Activated T-helper 9 cell treated with anti-CD3 and anti-CD28 coated beads, Interleukin-2, amount 50 U/mL, for 16 hours (primary cell): ENCODE data around the gene PRKD1.

ENCODE experiments used
- DNase-seq: peaks from one replicate; pipeline ENCODE4 v3.0.0-alpha.2; 2020; ENCODE audit warnings: low read depth

Gene PRKD1

GRCh38 chr14:29603696-29604095 is 324.0 kb downstream of the PRKD1 start:
- DNase-seq = no peak

DNA sequence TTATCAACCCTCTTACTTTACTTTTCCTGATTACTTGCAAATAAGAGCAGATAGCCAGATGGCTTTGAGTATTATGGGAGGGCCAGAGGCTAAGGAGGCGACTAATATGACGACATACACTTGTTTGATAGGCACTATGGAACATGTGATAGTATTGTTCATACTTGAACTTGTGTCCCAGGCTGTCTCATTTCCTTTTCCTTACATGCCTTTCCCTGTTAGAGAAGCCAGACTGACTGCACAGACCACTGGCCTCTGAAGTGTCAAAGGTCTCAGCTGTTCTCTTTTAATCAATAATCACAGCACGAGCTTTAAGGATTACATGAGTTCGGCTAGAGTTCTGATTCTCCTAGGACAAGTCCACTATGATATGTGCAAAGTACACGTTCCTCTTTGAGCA is 326.0 kb downstream of the PRKD1 start:
- no peak for DNase-seq

DNA sequence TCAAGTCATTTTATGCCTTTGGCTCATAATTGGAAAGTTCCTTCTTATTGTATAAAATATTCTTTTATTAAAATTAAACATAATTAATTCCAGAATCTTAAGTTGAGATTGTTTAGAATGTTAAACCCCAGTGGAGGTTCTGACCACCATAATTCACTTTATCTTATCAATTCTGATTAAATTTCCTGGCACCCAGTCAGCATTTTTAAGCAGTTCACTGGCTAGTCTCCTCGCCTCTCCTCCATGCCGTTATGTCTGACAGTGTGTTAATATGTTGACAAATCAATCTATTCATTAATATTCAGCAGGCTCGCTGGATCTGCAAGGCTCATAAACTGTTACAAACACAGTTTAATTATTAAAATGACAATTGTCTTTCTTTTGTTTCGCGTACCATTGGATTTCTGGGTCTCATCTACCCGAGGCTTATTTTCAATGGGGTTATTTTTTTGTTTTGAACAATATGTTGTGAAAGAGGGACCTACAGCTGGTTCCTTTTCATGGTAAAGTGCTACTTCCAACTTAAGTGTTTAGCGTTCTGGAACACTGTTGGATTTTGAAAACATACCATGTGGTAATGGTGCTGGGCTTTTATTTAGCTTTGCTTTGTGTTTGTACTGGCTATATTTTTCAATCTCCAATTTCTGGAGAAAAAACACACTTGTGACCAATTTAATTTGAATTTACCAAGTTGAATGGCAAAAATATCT is 339.7 kb downstream of the PRKD1 start:
- DNase-seq = no peak

DNA sequence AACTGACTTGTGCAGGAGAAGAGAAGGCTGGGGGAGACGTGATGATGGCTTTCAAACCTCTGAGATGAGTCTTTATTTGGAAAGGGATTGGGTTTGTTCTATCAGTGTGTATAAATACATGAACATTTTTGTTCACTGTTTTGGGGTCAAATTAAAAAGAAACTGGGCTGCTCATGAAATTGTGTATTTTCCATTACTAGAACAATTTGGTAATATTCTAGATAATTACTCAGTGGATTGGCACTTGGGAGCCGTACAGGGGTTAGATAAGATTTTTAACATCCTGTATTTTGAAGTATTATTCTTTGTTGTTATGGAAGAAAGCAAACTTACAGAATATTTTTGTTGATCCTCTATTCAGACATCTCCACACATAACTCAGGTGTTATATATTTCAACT is 340.6 kb downstream of the PRKD1 start:
- no peak for DNase-seq

GRCh38 chr14:29584992-29585391 is 342.7 kb downstream of the PRKD1 start:
- DNase-seq = no peak

DNA sequence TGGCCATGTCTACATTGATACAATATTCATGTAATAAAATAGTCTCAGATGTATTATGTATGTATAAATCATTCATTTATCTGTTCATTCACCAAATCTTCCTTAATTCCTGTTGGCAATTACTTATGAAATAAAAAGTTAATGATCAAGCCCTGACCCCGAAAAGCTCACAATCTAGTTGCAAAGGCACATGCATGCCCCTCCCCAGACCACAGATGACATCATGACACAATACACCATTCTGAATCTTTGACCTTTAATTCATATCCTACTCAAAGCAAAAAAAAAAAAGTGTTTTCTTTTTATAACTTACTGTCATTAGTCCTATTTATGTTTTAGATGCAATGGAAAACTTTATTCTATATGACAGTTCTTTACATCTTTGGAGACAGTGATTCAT is 346.9 kb downstream of the PRKD1 start:
- DNase-seq = no peak

GRCh38 chr14:29579838-29580237 is 347.8 kb downstream of the PRKD1 start:
- no peak for DNase-seq

DNA sequence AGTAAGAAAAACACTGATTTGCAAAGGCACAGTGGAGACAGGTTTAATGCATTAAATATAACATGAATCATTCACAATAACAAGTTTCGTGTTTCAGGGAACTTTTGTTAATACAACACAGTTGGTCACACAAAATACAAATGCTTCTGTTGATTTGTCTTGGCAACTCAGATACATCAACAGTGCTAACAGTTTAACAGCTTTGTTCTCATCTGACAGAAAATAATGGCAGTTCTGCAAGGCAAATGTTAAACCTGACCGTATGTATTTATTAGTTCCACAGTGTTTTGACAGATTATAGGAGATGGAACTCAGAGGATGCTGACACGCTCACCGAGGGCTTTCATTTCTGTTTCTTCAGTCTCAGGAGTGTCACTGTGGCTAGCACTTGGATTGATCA is 350.7 kb downstream of the PRKD1 start:
- no peak for DNase-seq

- no peak for DNase-seq
These were observed 358.5 kb downstream of the PRKD1 start for GRCh38 chr14:29569194-29569593.

GRCh38 chr14:29566194-29566593 is 361.5 kb downstream of the PRKD1 start:
- DNase-seq = no peak

- no peak for DNase-seq
These were observed 369.1 kb downstream of the PRKD1 start for GRCh38 chr14:29558516-29558915.

GRCh38 chr14:29554335-29554734 is 373.3 kb downstream of the PRKD1 start:
- DNase-seq = no peak

DNA sequence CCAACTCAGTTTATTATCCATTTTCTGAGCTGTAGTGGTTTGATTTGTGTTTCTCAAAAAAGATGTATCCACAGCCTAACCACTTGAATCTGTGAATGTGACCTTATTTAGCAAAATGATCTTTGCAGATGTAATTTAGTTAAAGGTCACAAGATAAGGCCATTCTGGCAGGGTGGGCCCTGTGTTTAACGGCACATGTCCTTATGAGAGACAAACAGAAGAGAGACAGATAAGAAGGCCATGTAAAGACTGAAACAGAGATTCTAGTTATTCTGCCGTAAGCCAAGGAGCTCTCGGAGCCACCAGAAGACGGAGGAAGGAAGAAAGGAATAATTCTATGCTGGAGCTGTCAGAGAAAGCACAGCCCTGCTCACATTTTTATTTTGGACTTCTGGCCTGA is 374.2 kb downstream of the PRKD1 start:
- DNase-seq = no peak

GRCh38 chr14:29548948-29549370 is 378.7 kb downstream of the PRKD1 start:
- DNase-seq = no peak

DNA sequence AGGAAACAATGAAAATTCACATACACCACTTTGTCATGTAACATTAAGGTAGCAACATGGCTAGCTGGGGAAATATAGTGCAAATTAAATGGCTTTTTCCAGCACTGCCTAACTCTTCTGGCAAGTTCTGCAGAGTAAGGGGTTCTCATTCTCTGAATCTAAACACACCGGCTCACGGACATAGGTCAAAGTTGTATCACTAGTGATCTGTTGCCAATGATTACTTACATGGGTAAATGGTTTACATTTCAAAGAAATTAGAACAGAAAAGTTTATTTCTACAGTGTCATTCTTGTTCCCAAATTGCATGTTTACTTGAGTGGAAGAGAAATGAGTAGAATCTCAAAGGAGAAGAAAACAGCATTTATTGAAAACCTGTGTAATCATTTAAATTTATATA is 381.9 kb downstream of the PRKD1 start:
- DNase-seq = no peak

GRCh38 chr14:29536886-29537511 is 390.6 kb downstream of the PRKD1 start:
- no peak for DNase-seq

- no peak for DNase-seq
These were observed 398.2 kb downstream of the PRKD1 start for GRCh38 chr14:29529418-29529817.

DNA sequence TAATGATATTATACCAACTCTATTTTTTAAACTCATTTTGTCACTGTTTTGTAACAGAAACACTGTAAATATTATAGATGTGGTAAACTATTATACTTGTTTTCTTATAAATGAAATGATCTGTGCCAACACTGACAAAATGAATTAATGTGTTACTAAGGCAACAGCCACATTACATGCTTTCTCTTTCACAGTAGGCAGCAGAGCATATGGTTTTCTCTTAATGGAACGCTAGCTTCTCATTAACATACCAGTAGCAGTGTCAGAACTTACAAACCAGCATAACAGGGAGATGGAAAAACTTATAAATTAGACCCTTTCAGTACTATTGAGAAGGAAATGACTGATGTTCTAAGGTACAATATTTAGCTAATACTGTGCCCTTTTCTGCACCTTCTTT is 398.8 kb downstream of the PRKD1 start:
- DNase-seq = no peak

DNA sequence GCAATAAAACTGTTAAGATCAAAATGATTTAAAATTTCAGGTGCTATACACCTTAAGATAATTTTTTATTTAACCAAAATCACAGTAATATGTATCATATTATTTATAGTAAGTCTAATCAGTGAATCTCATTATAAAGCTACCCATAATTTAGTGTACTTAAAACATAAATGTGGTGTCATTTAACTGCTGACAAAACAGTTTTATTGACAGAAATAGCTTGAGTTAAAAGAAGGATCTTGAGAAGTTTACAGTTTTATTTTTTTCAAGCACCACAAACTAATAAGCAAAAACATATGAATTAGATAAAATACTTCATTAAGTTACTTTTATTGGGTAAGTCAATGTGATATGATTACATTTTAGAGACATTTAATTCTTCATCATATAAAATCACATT is 400.4 kb downstream of the PRKD1 start:
- no peak for DNase-seq
